Bladder microvascular endothelial cell (primary cell): Measurements from ENCODE around the gene ACOT13. TPM values are rescaled to one million over a fixed set of nuclear protein-coding genes. Genes with fewer than 3 reads are reported as not detected.

Experiments used
- total RNA-seq: library from RNA; depleted of rRNA; stranded (reverse); fragments of >200 nt; gene quantifications from 2 replicates; pipeline ENCODE4 v1.2.3, GENCODE V29; 2014

Gene ACOT13
- total RNA-seq, result 3.9 and 8.9 TPM in 2 replicates

GRCh38 chr6:24666641-24667377, at the start of gene ACOT13, which contains the start of gene TDP2:
Gene ACOT13 (plus strand): TSS chr6:24667077. CDS start chr6:24667264, 187 bp downstream.
Gene TDP2 (minus strand): TSS chr6:24666899. CDS start chr6:24666862, 37 bp downstream.

GRCh38 chr6:24719125-24719971, 52.5 kb downstream of the ACOT13 start, which contains the start of gene C6orf62:
Gene C6orf62 (minus strand): TSS chr6:24719154. CDS start chr6:24718668, 486 bp downstream.

Other genes starting within 250 kb of the ACOT13 start
- 0.06 TPM in 1 of 2 replicates, not detected in the other for gene GPLD1, start 177.5 kb upstream of the ACOT13 start, total RNA-seq
- gene ALDH5A1, start 172.1 kb upstream of the ACOT13 start, total RNA-seq, result 0.49 and 0.94 TPM in 2 replicates
- gene KIAA0319, start 20.9 kb upstream of the ACOT13 start, total RNA-seq, result under 0.01 TPM in 1 of 2 replicates, not detected in the other
- gene TDP2, start 178 bp upstream of the ACOT13 start, total RNA-seq, result 18.1 and 27.6 TPM in 2 replicates
- 68.8 and 130 TPM in 2 replicates for gene C6orf62, start 52.1 kb downstream of the ACOT13 start, total RNA-seq
- gene GMNN, start 107.9 kb downstream of the ACOT13 start, total RNA-seq, result 24.9 and 30.1 TPM in 2 replicates
- not detected in 2 replicates for gene ARMH2, start 131.8 kb downstream of the ACOT13 start, total RNA-seq